RCC 7860 (cell line): Measurements from ENCODE around the gene NFKBIL1.
A peak's percentile ranks its signal among the peaks of the same experiment; 100 is the strongest.

Source experiments
- DNase-seq: peaks from one replicate; pipeline ENCODE4 v3.0.0-alpha.2; 2015; ENCODE audit warnings: low spot score
- FAIRE-seq: peaks from 2 replicates; lab custom pipeline; 2012; peaks lifted over from hg19 to GRCh38; lab: Jason Lieb, UNC

Gene NFKBIL1

DNA sequence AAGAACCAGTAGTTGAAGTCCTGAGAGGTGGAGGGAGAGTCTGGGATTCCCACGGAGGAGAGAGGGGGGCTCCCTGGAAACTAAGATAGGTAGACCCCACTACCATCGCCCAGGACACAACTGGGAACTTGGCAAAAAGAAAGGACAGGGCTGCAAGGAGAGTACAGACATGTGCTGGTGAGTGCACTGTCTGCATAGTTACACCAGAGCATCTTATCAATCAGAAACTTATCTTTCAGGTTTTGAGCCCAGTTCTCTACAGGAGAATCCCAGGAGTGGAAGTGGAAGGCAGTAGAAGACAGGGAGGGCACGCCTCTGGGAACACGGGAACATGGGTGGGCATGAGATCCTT, 12.2 kb downstream of the NFKBIL1 start:
- DNase-seq (no peak), FAIRE-seq (no peak)

DNA sequence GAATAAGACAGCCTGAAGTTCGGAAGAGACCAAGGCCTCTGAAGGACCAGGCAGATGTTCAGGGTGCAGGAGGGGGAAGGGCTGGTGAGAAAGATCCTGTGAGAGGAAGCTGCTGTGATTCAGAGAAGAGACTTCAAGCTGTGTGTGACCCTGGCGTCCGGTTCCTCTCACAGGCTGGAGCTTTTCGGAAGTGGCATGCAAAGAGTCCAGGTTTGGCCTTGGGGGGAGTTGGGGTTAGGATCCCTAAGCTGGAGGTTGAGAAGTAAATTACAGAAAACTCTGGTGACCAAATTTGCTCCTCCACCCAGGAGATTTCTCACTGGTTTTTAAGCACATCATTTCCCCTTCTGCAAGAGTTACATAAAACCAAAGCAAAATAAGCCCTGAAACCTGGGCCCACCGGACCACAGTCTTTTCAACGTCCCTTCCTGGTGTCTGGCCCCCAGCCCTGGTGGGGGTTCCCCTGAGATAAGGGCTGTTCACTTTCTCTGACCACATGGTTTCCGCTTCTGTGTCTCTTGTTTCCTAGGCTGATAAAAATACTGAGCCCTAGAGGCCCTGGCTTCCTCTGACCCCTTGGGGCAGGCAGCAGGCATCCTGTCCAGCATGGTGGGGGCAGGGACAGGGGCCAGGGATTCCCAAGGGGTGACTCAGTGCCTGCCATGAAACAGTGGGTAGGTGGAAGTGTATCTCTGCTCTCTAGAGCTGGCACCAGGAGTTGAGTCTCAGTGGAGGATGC, 12.7 kb downstream of the NFKBIL1 start:
- DNase-seq: peak; percentile 88
- FAIRE-seq: peak; percentile 75

GRCh38 chr6:31560697-31561058, 13.3 kb downstream of the NFKBIL1 start:
- no peak for DNase-seq
- FAIRE-seq: no peak

DNA sequence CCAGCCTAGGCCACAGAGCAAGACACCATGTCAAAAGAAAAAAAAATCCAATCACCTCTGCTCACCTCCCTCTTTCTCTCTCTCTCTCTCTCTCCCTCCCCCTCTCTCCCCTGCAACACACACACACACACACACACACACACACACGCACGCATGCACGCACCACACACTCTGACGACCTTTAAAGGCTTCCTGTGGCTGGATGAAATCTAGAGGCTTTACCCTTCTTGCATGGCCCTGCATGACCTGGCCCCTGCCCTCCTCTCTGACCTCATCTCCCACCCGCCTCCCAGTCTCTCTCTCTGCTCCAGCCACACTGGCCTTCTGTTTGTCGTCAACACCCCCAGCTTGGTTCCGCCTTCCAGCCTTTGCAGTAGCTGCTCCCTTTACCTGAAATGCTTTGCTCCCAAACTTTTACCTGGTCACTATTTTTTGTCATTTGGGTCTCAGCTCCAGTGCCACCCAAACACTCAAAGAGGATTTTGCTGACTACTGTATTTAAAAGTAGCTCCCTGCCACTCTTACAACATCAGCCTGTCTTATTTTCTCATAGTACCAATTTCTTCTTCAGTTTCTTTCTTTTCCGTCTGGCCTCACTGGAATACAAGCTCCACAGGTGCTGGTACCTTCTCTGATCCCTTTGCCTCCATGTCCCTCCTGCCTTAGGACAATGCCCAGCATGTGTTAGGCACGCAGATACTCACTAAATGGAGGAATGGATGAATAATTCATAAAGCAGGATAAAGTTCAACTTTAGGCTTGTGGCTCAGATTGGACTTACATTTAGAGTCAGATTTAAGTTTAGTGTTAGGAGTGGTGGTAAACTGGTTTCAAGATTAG, 20.3 kb downstream of the NFKBIL1 start:
- no peak for FAIRE-seq

GRCh38 chr6:31568537-31568961, 21.1 kb downstream of the NFKBIL1 start:
- no peak for FAIRE-seq
- no peak for DNase-seq

More for the DNA sequence above, 20.3 kb downstream of the NFKBIL1 start:
- no peak for DNase-seq

GRCh38 chr6:31569861-31570536, 22.6 kb downstream of the NFKBIL1 start:
- DNase-seq: no peak
- no peak for FAIRE-seq

GRCh38 chr6:31572041-31572911, 24.9 kb downstream of the NFKBIL1 start, which contains the start of gene LTA:
Gene LTA (plus strand): TSS chr6:31572289. CDS start chr6:31572743, 454 bp downstream.
- FAIRE-seq (no peak), DNase-seq (no peak)

DNA sequence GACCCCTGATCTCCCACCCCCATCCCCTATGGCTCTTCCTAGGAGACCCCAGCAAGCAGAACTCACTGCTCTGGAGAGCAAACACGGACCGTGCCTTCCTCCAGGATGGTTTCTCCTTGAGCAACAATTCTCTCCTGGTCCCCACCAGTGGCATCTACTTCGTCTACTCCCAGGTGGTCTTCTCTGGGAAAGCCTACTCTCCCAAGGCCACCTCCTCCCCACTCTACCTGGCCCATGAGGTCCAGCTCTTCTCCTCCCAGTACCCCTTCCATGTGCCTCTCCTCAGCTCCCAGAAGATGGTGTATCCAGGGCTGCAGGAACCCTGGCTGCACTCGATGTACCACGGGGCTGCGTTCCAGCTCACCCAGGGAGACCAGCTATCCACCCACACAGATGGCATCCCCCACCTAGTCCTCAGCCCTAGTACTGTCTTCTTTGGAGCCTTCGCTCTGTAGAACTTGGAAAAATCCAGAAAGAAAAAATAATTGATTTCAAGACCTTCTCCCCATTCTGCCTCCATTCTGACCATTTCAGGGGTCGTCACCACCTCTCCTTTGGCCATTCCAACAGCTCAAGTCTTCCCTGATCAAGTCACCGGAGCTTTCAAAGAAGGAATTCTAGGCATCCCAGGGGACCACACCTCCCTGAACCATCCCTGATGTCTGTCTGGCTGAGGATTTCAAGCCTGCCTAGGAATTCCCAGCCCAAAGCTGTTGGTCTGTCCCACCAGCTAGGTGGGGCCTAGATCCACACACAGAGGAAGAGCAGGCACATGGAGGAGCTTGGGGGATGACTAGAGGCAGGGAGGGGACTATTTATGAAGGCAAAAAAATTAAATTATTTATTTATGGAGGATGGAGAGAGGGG, 26.1 kb downstream of the NFKBIL1 start:
- no peak for FAIRE-seq

GRCh38 chr6:31574106-31575061, 27.0 kb downstream of the NFKBIL1 start:
- FAIRE-seq: no peak
- DNase-seq: no peak

More for the DNA sequence above, 26.1 kb downstream of the NFKBIL1 start:
- DNase-seq: no peak

DNA sequence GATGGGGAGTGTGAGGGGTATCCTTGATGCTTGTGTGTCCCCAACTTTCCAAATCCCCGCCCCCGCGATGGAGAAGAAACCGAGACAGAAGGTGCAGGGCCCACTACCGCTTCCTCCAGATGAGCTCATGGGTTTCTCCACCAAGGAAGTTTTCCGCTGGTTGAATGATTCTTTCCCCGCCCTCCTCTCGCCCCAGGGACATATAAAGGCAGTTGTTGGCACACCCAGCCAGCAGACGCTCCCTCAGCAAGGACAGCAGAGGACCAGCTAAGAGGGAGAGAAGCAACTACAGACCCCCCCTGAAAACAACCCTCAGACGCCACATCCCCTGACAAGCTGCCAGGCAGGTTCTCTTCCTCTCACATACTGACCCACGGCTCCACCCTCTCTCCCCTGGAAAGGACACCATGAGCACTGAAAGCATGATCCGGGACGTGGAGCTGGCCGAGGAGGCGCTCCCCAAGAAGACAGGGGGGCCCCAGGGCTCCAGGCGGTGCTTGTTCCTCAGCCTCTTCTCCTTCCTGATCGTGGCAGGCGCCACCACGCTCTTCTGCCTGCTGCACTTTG, 28.0 kb downstream of the NFKBIL1 start, which contains the start of gene TNF:
Gene TNF (plus strand): TSS at position 231 of the 567 bp plus-strand sequence. CDS start 177 bp downstream, at position 408.
- FAIRE-seq (no peak), DNase-seq (peak; percentile 37)

GRCh38 chr6:31575952-31576685, 28.7 kb downstream of the NFKBIL1 start:
- DNase-seq (no peak), FAIRE-seq (no peak)

DNA sequence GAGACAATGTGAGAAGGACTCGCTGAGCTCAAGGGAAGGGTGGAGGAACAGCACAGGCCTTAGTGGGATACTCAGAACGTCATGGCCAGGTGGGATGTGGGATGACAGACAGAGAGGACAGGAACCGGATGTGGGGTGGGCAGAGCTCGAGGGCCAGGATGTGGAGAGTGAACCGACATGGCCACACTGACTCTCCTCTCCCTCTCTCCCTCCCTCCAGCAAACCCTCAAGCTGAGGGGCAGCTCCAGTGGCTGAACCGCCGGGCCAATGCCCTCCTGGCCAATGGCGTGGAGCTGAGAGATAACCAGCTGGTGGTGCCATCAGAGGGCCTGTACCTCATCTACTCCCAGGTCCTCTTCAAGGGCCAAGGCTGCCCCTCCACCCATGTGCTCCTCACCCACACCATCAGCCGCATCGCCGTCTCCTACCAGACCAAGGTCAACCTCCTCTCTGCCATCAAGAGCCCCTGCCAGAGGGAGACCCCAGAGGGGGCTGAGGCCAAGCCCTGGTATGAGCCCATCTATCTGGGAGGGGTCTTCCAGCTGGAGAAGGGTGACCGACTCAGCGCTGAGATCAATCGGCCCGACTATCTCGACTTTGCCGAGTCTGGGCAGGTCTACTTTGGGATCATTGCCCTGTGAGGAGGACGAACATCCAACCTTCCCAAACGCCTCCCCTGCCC, 29.6 kb downstream of the NFKBIL1 start:
- DNase-seq (no peak), FAIRE-seq (no peak)

DNA sequence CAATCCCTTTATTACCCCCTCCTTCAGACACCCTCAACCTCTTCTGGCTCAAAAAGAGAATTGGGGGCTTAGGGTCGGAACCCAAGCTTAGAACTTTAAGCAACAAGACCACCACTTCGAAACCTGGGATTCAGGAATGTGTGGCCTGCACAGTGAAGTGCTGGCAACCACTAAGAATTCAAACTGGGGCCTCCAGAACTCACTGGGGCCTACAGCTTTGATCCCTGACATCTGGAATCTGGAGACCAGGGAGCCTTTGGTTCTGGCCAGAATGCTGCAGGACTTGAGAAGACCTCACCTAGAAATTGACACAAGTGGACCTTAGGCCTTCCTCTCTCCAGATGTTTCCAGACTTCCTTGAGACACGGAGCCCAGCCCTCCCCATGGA, 30.2 kb downstream of the NFKBIL1 start:
- no peak for DNase-seq
- FAIRE-seq: no peak

- DNase-seq (peak; percentile 69), FAIRE-seq (no peak)
Measured at GRCh38 chr6:31578184-31579118, 31.0 kb downstream of the NFKBIL1 start.

DNA sequence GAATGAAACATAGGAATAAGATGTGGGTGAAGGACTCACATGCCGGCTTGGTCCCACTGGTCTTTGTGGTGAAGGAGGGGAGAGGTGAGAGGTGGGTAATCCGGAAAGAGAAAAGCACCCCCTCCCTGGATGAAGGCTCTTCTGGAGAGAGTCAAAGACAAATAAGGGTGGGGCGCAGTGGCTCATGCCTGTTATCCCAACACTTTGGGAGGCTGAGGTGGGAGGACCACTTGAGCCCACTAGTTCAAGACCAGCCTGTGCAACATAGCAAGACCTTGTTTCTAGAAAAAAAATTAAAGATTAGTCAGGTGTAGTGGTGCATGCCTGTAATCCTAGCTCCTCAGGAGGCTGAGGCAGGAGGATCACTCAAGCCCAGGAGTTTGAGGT, 31.7 kb downstream of the NFKBIL1 start:
- FAIRE-seq (no peak), DNase-seq (no peak)
